Natural killer cell (primary cell): Measurements from ENCODE around the gene IL1RL1. TPM values are rescaled to one million over a fixed set of nuclear protein-coding genes. Genes with fewer than 3 reads are reported as not detected.
A peak's percentile ranks its signal among the peaks of the same experiment; 100 is the strongest.

Experiments used
- ATAC-seq, 3 donors: fragments of 150-1000 bp in 2 of 3; fragments of 200-7000 bp in 1 of 3; cut with Tn5 transposase; 1 replicate in 1 of 3; 2 replicates in 2 of 3; pipeline ENCODE4 v1.10.0; 2021; ENCODE audit warnings: mild to moderate bottlenecking in 2 of 3, moderate library complexity in 2 of 3
- DNase-seq, 2 donors: peaks; one replicate each; pipeline versions ENCODE4 v3.0.0 to v3.0.0-alpha.2; 2013 to 2021; ENCODE audit warnings: mixed read lengths in 1 of 2
- H3K27ac ChIP-seq: one replicate; pipeline ENCODE4 v1.5.1; 2013; ENCODE audit warnings: mild to moderate bottlenecking, low read length
- H3K27me3 ChIP-seq: one replicate; pipeline ENCODE4 v1.6.1; 2013; ENCODE audit warnings: low read length; ENCODE audit not compliant: control insufficient read depth, insufficient read depth
- H3K36me3 ChIP-seq: one replicate; pipeline ENCODE4 v1.6.1; 2013; ENCODE audit warnings: low read length; ENCODE audit not compliant: control insufficient read depth, insufficient read depth
- H3K4me1 ChIP-seq: one replicate; pipeline ENCODE4 v1.6.1; 2013; ENCODE audit warnings: low read length; ENCODE audit not compliant: control insufficient read depth, insufficient read depth
- H3K4me3 ChIP-seq: one replicate; pipeline ENCODE4 v1.5.1; 2013; ENCODE audit warnings: low read length
- H3K9me3 ChIP-seq: one replicate; pipeline ENCODE4 v1.6.1; 2013; ENCODE audit warnings: low read length; ENCODE audit not compliant: control insufficient read depth, insufficient read depth
- H3K27ac Mint-ChIP-seq, 2 donors: one replicate each; pipeline ENCODE4 v1.8.0; 2022; ENCODE audit warnings: mild to moderate bottlenecking in 2 of 2, mixed read lengths in 2 of 2, moderate library complexity in 1 of 2
- H3K27me3 Mint-ChIP-seq, 2 donors: one replicate each; pipeline ENCODE4 v1.8.0; 2022; ENCODE audit warnings: low read depth in 2 of 2, mixed read lengths in 2 of 2
- H3K36me3 Mint-ChIP-seq: one replicate; pipeline ENCODE4 v1.8.0; 2022; ENCODE audit warnings: mixed read lengths
- H3K4me1 Mint-ChIP-seq, 2 donors: one replicate each; pipeline ENCODE4 v1.8.0; 2022; ENCODE audit warnings: mixed read lengths in 2 of 2
- H3K4me3 Mint-ChIP-seq: one replicate; pipeline ENCODE4 v1.8.0; 2022; ENCODE audit warnings: mild to moderate bottlenecking, moderate library complexity, mixed read lengths
- H3K9me3 Mint-ChIP-seq, 2 donors: one replicate each; pipeline ENCODE4 v1.8.0; 2022; ENCODE audit warnings: mixed read lengths in 2 of 2
- WGBS: methylation state at CpG from one replicate; pipeline ENCODE4 v1.1.7; 2013; ENCODE audit warnings: missing lambda C conversion rate; ENCODE audit not compliant: insufficient coverage; 5-methylcytosine and 5-hydroxymethylcytosine counted together
- intact Hi-C: fragments of 100-400 bp; cut with micrococcal nuclease; formaldehyde crosslinking; loops from one replicate; pipeline ENCODE4 v1.14.2; 2022
- total RNA-seq, 4 donors: library from RNA; stranded (reverse); fragments of 120-200 nt in 1 of 4; gene quantifications; one replicate each; pipeline versions ENCODE4 v1.2.3 to v1.2.4, GENCODE V29; 2013 to 2022
- TF ChIP-seq, protein P1 (sequence below): fragments of 200-600 bp; IDR thresholded peaks from one replicate; pipeline ENCODE4 v1.8.0; 2022; ENCODE audit warnings: antibody characterized with exemption

IL1RL1 gene
- total RNA-seq, 3 donors from 2014 or later (not counting 1 experiment from before 2014, with no cell fraction given): 0.49 to 68.1 (median 2.2) TPM

DNA sequence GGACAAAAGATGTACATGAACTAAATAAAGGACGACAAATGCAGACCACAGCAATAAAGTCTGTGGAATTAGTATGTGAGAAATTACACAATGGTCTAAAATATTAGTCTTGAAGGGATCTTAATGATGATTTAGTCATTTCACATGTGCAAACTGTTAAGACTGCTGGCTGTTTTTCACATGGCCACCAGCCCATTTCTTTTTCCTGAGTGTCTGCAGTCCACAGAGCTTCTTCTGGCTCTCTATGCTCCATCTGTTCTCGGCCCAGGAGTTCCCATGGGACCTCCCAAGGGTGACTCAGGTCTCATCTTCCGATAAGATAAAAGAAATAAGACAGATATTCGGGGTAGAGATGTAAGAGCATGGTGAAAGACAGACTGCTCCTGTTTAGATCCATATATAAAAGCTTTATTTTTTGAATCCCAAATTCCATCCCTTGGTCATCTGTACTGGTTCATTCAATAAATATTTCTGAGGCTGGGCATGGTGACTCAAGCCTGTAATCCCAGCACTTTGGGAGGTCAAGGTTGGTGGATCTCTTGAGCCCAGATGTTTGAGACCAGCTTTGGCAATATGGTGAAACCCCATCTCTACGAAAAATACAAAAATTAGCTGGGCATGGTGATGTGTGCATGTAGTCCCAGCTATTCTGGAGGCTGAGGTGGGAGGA, 20.1 kb downstream of the IL1RL1 start:
- H3K4me3 Mint-ChIP-seq: no peak overlapping the region
- no peak for ATAC-seq
- Histone ChIP-seq H3K9me3 (no peaks in the 10 kb centered on the region), H3K4me3 (no peak overlapping the region), H3K27ac (no peak overlapping the region), H3K27me3 (no peaks in the 10 kb centered on the region), H3K36me3 (no peaks in the 10 kb centered on the region), H3K4me1 (no peaks in the 10 kb centered on the region)
- intact Hi-C loops: no loop called here
- H3K36me3 Mint-ChIP-seq: no peaks in the 10 kb centered on the region
- H3K27ac Mint-ChIP-seq: no peak overlapping the region
- H3K9me3 Mint-ChIP-seq: no peaks in the 10 kb centered on the region
- 94% methylated on average over 5 of the region's 5 CpGs for WGBS
- peaks cover 16 to 20% of the 10 kb centered on the region in 2 donors for H3K27me3 Mint-ChIP-seq
- H3K4me1 Mint-ChIP-seq: no peaks in the 10 kb centered on the region
- TF ChIP-seq, protein P1, sequence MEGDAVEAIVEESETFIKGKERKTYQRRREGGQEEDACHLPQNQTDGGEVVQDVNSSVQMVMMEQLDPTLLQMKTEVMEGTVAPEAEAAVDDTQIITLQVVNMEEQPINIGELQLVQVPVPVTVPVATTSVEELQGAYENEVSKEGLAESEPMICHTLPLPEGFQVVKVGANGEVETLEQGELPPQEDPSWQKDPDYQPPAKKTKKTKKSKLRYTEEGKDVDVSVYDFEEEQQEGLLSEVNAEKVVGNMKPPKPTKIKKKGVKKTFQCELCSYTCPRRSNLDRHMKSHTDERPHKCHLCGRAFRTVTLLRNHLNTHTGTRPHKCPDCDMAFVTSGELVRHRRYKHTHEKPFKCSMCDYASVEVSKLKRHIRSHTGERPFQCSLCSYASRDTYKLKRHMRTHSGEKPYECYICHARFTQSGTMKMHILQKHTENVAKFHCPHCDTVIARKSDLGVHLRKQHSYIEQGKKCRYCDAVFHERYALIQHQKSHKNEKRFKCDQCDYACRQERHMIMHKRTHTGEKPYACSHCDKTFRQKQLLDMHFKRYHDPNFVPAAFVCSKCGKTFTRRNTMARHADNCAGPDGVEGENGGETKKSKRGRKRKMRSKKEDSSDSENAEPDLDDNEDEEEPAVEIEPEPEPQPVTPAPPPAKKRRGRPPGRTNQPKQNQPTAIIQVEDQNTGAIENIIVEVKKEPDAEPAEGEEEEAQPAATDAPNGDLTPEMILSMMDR: no peak
- DNase-seq: no peak

DNA sequence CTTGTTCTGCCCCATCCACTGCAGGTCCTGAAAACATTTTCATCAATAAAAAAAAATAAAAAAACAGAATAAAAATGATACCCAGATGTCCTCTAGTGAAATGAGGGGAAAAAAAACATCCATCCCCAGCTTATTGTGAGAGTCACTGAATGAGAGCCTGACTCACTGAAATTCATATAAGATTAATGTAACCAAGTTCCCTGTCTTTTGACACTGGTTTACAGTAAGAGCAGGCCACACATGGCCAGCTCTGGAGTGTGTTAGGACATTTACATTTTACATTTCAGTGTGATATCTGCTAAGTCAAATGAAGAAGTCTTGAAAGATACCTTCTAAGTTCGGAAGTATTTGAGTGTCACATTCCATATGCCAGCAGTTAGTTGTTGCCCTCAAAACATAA, 23.1 kb downstream of the IL1RL1 start:
- WGBS: 100% methylated on average over 1 of the region's 1 CpG
- Histone ChIP-seq H3K27ac (no peak overlapping the region), H3K27me3 (no peaks in the 10 kb centered on the region), H3K36me3 (no peaks in the 10 kb centered on the region), H3K4me3 (no peak overlapping the region), H3K4me1 (no peaks in the 10 kb centered on the region), H3K9me3 (no peaks in the 10 kb centered on the region)
- Mint-ChIP-seq H3K27me3 (peaks cover 16 to 17% of the 10 kb centered on the region in 2 donors), H3K27ac (no peak overlapping the region), H3K4me3 (no peak overlapping the region), H3K9me3 (no peaks in the 10 kb centered on the region), H3K36me3 (no peaks in the 10 kb centered on the region), H3K4me1 (no peaks in the 10 kb centered on the region)
- DNase-seq: no peak
- no peak for ATAC-seq
- TF ChIP-seq, protein P1: no peak
- intact Hi-C loops: no loop called here

DNA sequence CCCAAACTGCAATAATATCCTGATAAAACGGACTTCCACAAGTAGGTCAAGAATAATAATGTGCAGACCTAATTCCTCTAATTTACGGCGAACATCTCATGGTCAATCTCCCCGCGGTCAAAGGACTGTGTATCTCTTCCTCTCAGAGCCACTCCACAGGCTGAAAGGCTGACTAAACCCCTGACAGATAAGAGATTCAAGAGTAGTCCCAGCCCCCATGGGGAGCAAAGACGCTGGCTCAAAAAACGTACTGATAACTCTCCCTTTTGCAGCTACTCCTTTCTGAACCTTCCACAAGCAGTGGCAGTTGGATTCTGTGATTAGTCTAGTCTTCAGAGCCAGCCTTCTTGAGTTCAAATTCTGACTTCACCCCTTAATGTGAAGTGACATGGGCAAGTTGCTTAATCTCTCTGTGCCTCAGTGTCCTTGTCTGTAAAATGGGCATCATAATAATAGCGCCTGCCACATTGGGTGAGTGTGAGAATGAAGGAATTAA, 24.6 kb downstream of the IL1RL1 start:
- TF ChIP-seq, protein P1: no peak
- Histone ChIP-seq H3K27ac (no peak overlapping the region), H3K36me3 (no peaks in the 10 kb centered on the region), H3K27me3 (no peaks in the 10 kb centered on the region), H3K4me1 (no peaks in the 10 kb centered on the region), H3K9me3 (no peaks in the 10 kb centered on the region), H3K4me3 (no peak overlapping the region)
- Mint-ChIP-seq H3K27ac (no peak overlapping the region), H3K4me3 (no peak overlapping the region), H3K36me3 (no peaks in the 10 kb centered on the region), H3K9me3 (no peaks in the 10 kb centered on the region), H3K27me3 (peaks cover 16 to 17% of the 10 kb centered on the region in 2 donors), H3K4me1 (no peaks in the 10 kb centered on the region)
- 52% methylated on average over 8 of the region's 8 CpGs for WGBS
- no peak for DNase-seq
- peak in 2 of 3 donors; percentile 26 to 86 for ATAC-seq
- intact Hi-C loops: no loop called here

DNA sequence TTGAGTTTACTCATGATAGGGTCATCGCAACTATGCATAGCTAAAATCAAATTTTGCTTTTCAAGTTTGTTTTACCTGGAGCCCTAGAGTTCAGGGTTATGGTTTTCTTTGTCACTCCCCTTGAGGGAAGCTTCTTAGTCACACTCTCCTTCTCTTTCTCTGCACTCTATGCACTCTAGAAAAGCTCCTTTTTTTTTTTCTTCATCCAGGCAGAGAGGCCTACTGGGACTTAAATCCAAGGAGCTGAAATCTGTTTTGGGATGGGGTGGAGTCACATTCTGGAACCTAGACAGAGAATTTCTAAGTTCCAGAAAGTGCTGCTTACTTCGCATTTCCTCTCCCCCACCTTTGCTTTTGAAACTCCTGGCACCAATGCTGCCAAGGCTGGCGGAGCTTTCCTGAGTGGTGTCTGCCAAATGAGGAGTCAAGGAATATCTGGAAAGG, 25.2 kb downstream of the IL1RL1 start:
- Mint-ChIP-seq H3K4me1 (no peaks in the 10 kb centered on the region), H3K27me3 (peaks cover 16 to 17% of the 10 kb centered on the region in 2 donors), H3K27ac (no peak overlapping the region), H3K9me3 (no peaks in the 10 kb centered on the region), H3K36me3 (no peaks in the 10 kb centered on the region), H3K4me3 (no peak overlapping the region)
- Histone ChIP-seq H3K36me3 (no peaks in the 10 kb centered on the region), H3K4me3 (no peak overlapping the region), H3K27ac (no peak overlapping the region), H3K27me3 (no peaks in the 10 kb centered on the region), H3K9me3 (no peaks in the 10 kb centered on the region), H3K4me1 (no peaks in the 10 kb centered on the region)
- TF ChIP-seq, protein P1: no peak
- 87% methylated on average over 3 of the region's 3 CpGs for WGBS
- ATAC-seq (no peak), DNase-seq (no peak)
- intact Hi-C loops: no loop called here
